Thyroid gland (tissue), 4 donors: Measurements from ENCODE around the gene HEATR5A.

Source experiments
- CTCF ChIP-seq, 6 experiments: fragments of 200-600 bp in 3 of 6; fragments of 450-650 bp in 3 of 6; sonication (generic) in 3 of 6; IDR thresholded peaks; one replicate each; pipeline ENCODE4 v1.5.1; 2016 to 2019; ENCODE audit warnings: antibody characterized with exemption in 6 of 6, mild to moderate bottlenecking in 2 of 6, inconsistent platforms in 1 of 6, moderate library complexity in 1 of 6
- POLR2A ChIP-seq, 2 donors: fragments of 450-650 bp; IDR thresholded peaks; one replicate each; pipeline ENCODE4 v1.6.1; 2017; ENCODE audit warnings: antibody characterized with exemption in 2 of 2, mild to moderate bottlenecking in 2 of 2, moderate library complexity in 1 of 2

GRCh38 chr14:31280871-31281220 is 139.5 kb downstream of the HEATR5A start:
- TF ChIP-seq CTCF (IDR thresholded peaks at IDR 0.05), result no peak
- TF ChIP-seq POLR2A (IDR thresholded peaks at IDR 0.05), result no peak
